Calu3 (cell line): ENCODE measurements around the gene ARHGAP42. TPM values are rescaled to one million over a fixed set of nuclear protein-coding genes. Genes with fewer than 3 reads are reported as not detected.
A peak's percentile ranks its signal among the peaks of the same experiment; 100 is the strongest.

Experiments used
- BruUV-seq: library from RNA; stranded (reverse); fragments of 400-500 nt; replicated peaks from 2 replicates; lab custom pipeline; 2021; lab: Mats Ljungman, UMichigan
- CTCF ChIA-PET: fragments of 300-600 bp; sonication (Branson Sonifier 250); formaldehyde crosslinking; loops from one replicate; lab custom pipeline; 2022; ENCODE audit warnings: antibody characterized with exemption; lab: Charles Lee
- DNase-seq: peaks from one replicate; pipeline ENCODE4 v3.0.0; 2022
- H3K27ac Mint-ChIP-seq: one replicate; pipeline ENCODE4 v1.8.0; 2022; ENCODE audit warnings: mixed read lengths; ENCODE audit not compliant: unreplicated experiment
- H3K27me3 Mint-ChIP-seq: one replicate; pipeline ENCODE4 v1.8.0; 2022; ENCODE audit warnings: mixed read lengths; ENCODE audit not compliant: unreplicated experiment
- H3K36me3 Mint-ChIP-seq: one replicate; pipeline ENCODE4 v1.8.0; 2022; ENCODE audit warnings: mild to moderate bottlenecking, moderate library complexity, mixed read lengths; ENCODE audit not compliant: insufficient read depth, unreplicated experiment
- H3K4me1 Mint-ChIP-seq: one replicate; pipeline ENCODE4 v1.8.0; 2022; ENCODE audit warnings: mild to moderate bottlenecking, low read depth, mixed read lengths; ENCODE audit not compliant: unreplicated experiment
- H3K4me3 Mint-ChIP-seq: one replicate; pipeline ENCODE4 v1.8.0; 2022; ENCODE audit warnings: mild to moderate bottlenecking, low read depth, moderate library complexity, mixed read lengths; ENCODE audit not compliant: unreplicated experiment
- H3K9me3 Mint-ChIP-seq: one replicate; pipeline ENCODE4 v1.8.0; 2022; ENCODE audit warnings: low read depth, mixed read lengths; ENCODE audit not compliant: unreplicated experiment
- CTCF ChIP-seq: fragments of 200-600 bp; IDR thresholded peaks from one replicate; pipeline ENCODE4 v1.8.0; 2022; ENCODE audit warnings: antibody characterized with exemption; ENCODE audit not compliant: unreplicated experiment
- intact Hi-C: fragments of 100-400 bp; cut with micrococcal nuclease; formaldehyde crosslinking; loops from one replicate; pipeline ENCODE4 v1.10.0; 2022; ENCODE audit not compliant: unreplicated experiment
- total RNA-seq: library from RNA; stranded (reverse); gene quantifications from 2 replicates; pipeline ENCODE4 v1.2.3, GENCODE V29; 2022

ARHGAP42 gene
- total RNA-seq, 1 experiment from 2014 or later = 10.3 TPM

- Mint-ChIP-seq H3K27ac (no peak overlapping the region), H3K4me3 (no peak overlapping the region), H3K27me3 (no peaks in the 10 kb centered on the region), H3K9me3 (peaks cover 2% of the 10 kb centered on the region), H3K4me1 (no peaks in the 10 kb centered on the region), H3K36me3 (no peaks in the 10 kb centered on the region)
- CTCF ChIA-PET = no interaction called here
- no TSS peak for BruUV-seq
- TF ChIP-seq CTCF = no peak
- no peak for DNase-seq
- intact Hi-C loops = no loop called here
Observed at GRCh38 chr11:100841711-100842407, 154.8 kb downstream of the ARHGAP42 start.

GRCh38 chr11:100847696-100848216, 160.7 kb downstream of the ARHGAP42 start:
- TF ChIP-seq CTCF = no peak
- intact Hi-C loops = loop anchor here (2.0 kb wide), 1 partner anchor 17 kb away; no protein-coding TSS in a partner anchor
- Mint-ChIP-seq H3K36me3 (no peaks in the 10 kb centered on the region), H3K27me3 (no peaks in the 10 kb centered on the region), H3K9me3 (no peaks in the 10 kb centered on the region), H3K4me1 (peaks cover 21% of the 10 kb centered on the region), H3K27ac (no peak overlapping the region), H3K4me3 (no peak overlapping the region)
- CTCF ChIA-PET = interaction anchor here (0.6 to 1.8 kb wide), 4 partner anchors 18 to 187 kb away, joined by 3 to 6 read pairs (median 4); no protein-coding TSS in a partner anchor
- BruUV-seq = no TSS peak
- DNase-seq = no peak

- H3K27ac Mint-ChIP-seq = peak overlapping the region; percentile 60
- TF ChIP-seq CTCF = no peak
- DNase-seq = no peak
- no peaks in the 10 kb centered on the region for H3K36me3 Mint-ChIP-seq
- no TSS peak for BruUV-seq
- intact Hi-C loops = loop anchor here (2.0 kb wide), 1 partner anchor 18 kb away; no protein-coding TSS in a partner anchor
- H3K9me3 Mint-ChIP-seq = no peaks in the 10 kb centered on the region
- H3K27me3 Mint-ChIP-seq = no peaks in the 10 kb centered on the region
- CTCF ChIA-PET = interaction anchor here (0.7 to 1.8 kb wide), 7 partner anchors 15 to 160 kb away, joined by 3 to 6 read pairs (median 5); no protein-coding TSS in a partner anchor
- peak overlapping the region; percentile 7 for H3K4me3 Mint-ChIP-seq
- peaks cover 26% of the 10 kb centered on the region for H3K4me1 Mint-ChIP-seq
Observed at GRCh38 chr11:100849009-100849900, 162.2 kb downstream of the ARHGAP42 start.

- Mint-ChIP-seq H3K27me3 (no peaks in the 10 kb centered on the region), H3K4me3 (peak overlapping the region; percentile 7), H3K27ac (peak overlapping the region; percentile 60), H3K4me1 (peaks cover 26% of the 10 kb centered on the region), H3K36me3 (no peaks in the 10 kb centered on the region), H3K9me3 (no peaks in the 10 kb centered on the region)
- no TSS peak for BruUV-seq
- DNase-seq = no peak
- CTCF ChIA-PET = interaction anchor here (0.7 to 1.9 kb wide), 3 partner anchors 17 to 24 kb away, joined by 3 to 5 read pairs (median 3); no protein-coding TSS in a partner anchor
- no peak for TF ChIP-seq CTCF
- intact Hi-C loops = loop anchor here (2.0 kb wide), 1 partner anchor 19 kb away; no protein-coding TSS in a partner anchor
Observed at GRCh38 chr11:100849901-100850235, 162.8 kb downstream of the ARHGAP42 start.
